Naive thymus-derived CD4-positive, alpha-beta T cell (primary cell): ENCODE data around the gene PIK3CD. TPM values are rescaled to one million over a fixed set of nuclear protein-coding genes. Genes with fewer than 3 reads are reported as not detected.

Experiments
- ATAC-seq: fragments of 150-1000 bp; cut with Tn5 transposase; 2 replicates; pipeline ENCODE4 v1.10.0; 2021; ENCODE audit warnings: mild to moderate bottlenecking, moderate library complexity
- CTCF ChIA-PET: fragments of 350-600 bp; sonication (Branson Sonifier 250); formaldehyde crosslinking; loops from one replicate; lab custom pipeline; 2021; ENCODE audit warnings: antibody characterized with exemption; lab: Charles Lee
- POLR2A ChIA-PET: fragments of 350-600 bp; sonication (Branson Sonifier 250); formaldehyde crosslinking; loops from one replicate; lab custom pipeline; 2021; ENCODE audit warnings: antibody characterized with exemption, inconsistent platforms; lab: Charles Lee
- DNase-seq, 9 donors: peaks; one replicate each; pipeline versions ENCODE4 v3.0.0 to v3.0.0-alpha.2; 2020 to 2022; ENCODE audit warnings: mixed read lengths in 1 of 9
- H3K27ac ChIP-seq: one replicate; pipeline ENCODE4 v1.7.0; 2013; ENCODE audit warnings: mild to moderate bottlenecking, low read depth, low read length, moderate library complexity
- H3K27me3 ChIP-seq, 2 donors: one replicate each; pipeline ENCODE4 v1.7.0; 2013; ENCODE audit warnings: low read length in 2 of 2, mild to moderate bottlenecking in 2 of 2, moderate library complexity in 2 of 2; ENCODE audit not compliant: control insufficient read depth in 2 of 2, insufficient read depth in 2 of 2
- H3K36me3 ChIP-seq, 3 experiments: 1 replicate in 2 of 3; 2 replicates in 1 of 3; pipeline ENCODE4 v1.7.0; 2013; ENCODE audit warnings: low read length in 3 of 3, mild to moderate bottlenecking in 3 of 3, moderate library complexity in 1 of 3; ENCODE audit not compliant: insufficient read depth in 3 of 3, control insufficient read depth in 2 of 3
- H3K4me1 ChIP-seq, 2 donors: one replicate each; pipeline ENCODE4 v1.7.0; 2013; ENCODE audit warnings: low read length in 2 of 2, mild to moderate bottlenecking in 2 of 2, moderate library complexity in 1 of 2; ENCODE audit not compliant: control insufficient read depth in 2 of 2, insufficient read depth in 2 of 2
- H3K4me3 ChIP-seq: 2 replicates; pipeline ENCODE4 v1.7.0; 2013; ENCODE audit warnings: mild to moderate bottlenecking, low read length
- H3K9me3 ChIP-seq, 3 experiments: 1 replicate in 2 of 3; 2 replicates in 1 of 3; pipeline ENCODE4 v1.7.0; 2013; ENCODE audit warnings: low read length in 3 of 3; ENCODE audit not compliant: control insufficient read depth in 2 of 3
- H3K27ac Mint-ChIP-seq, 9 donors: one replicate each; pipeline ENCODE4 v1.8.0; 2020 to 2022; ENCODE audit warnings: mixed read lengths in 9 of 9, mild to moderate bottlenecking in 8 of 9, moderate library complexity in 5 of 9, inconsistent platforms in 2 of 9
- H3K27me3 Mint-ChIP-seq, 5 donors: one replicate each; pipeline ENCODE4 v1.8.0; 2021 to 2022; ENCODE audit warnings: mixed read lengths in 5 of 5, mild to moderate bottlenecking in 1 of 5
- H3K36me3 Mint-ChIP-seq, 5 donors: one replicate each; pipeline ENCODE4 v1.8.0; 2020 to 2022; ENCODE audit warnings: mixed read lengths in 5 of 5, mild to moderate bottlenecking in 3 of 5, inconsistent platforms in 1 of 5
- H3K4me1 Mint-ChIP-seq, 7 donors: one replicate each; pipeline ENCODE4 v1.8.0; 2020 to 2022; ENCODE audit warnings: mixed read lengths in 7 of 7, mild to moderate bottlenecking in 3 of 7, inconsistent platforms in 1 of 7
- H3K4me3 Mint-ChIP-seq, 10 donors: one replicate each; pipeline ENCODE4 v1.8.0; 2020 to 2022; ENCODE audit warnings: mild to moderate bottlenecking in 10 of 10, mixed read lengths in 10 of 10, moderate library complexity in 6 of 10, inconsistent platforms in 2 of 10
- H3K9me3 Mint-ChIP-seq, 11 donors: one replicate each; pipeline ENCODE4 v1.8.0; 2020 to 2022; ENCODE audit warnings: mixed read lengths in 11 of 11, mild to moderate bottlenecking in 4 of 11, inconsistent platforms in 1 of 11, moderate library complexity in 1 of 11
- intact Hi-C, 2 donors: fragments of 100-400 bp; cut with micrococcal nuclease; formaldehyde crosslinking; loops; one replicate each; pipeline ENCODE4 v1.15.1; 2023
- polyA plus RNA-seq, 2 donors: library from polyadenylated mRNA; unstranded; fragments of 300-500 nt; fragmentation: Illumina TruSeq; gene quantifications; one replicate each; pipeline ENCODE4 v1.2.3, GENCODE V29; 2021
- total RNA-seq, 6 experiments: library from RNA in 5 of 6; stranded (reverse) in 5 of 6; gene quantifications; 1 replicate in 5 of 6; 2 replicates in 1 of 6; pipeline ENCODE4 v1.2.3 and lab custom pipeline; 2021 to 2026

The PIK3CD gene
- total and polyA plus RNA-seq, 7 experiments from 2014 or later, result 74.9 to 313 (median 280) TPM

DNA sequence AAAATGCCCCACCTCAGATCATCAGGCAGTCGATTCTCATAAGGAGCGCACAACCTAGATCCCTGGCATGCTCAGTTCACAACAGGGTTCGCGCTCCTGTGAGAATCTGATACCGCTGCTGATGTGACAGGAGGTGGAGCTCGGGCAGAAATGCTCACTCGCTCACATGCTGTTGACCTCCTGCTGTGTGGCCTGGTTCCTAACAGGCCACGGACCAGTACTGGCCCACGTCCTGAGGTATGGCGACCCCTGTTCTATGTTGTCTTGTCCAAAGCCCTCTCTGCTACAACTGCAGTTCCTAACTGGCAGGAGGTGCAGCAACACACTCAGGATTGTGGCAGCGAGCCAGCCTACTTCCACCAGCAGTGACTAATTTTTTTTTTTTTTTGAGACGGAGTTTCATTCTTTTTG is 101.6 kb downstream of the PIK3CD start:
- H3K9me3 ChIP-seq, result no peaks in the 10 kb centered on the region
- H3K36me3 Mint-ChIP-seq, result peaks cover 0 to 36% (median 20%) of the 10 kb centered on the region in 5 donors
- ChIA-PET POLR2A (no interaction called here), CTCF (interaction anchor here (0.7 kb wide), 1 partner anchor 109 kb away, joined by 3 read pairs; no protein-coding TSS in a partner anchor)
- H3K4me3 ChIP-seq, result no peak overlapping the region
- no peak overlapping the region for H3K4me3 Mint-ChIP-seq
- peaks cover 0 to 2% (median 0%) of the 10 kb centered on the region in 11 donors for H3K9me3 Mint-ChIP-seq
- peaks cover 0 to 54% (median 13%) of the 10 kb centered on the region in 3 experiments for H3K36me3 ChIP-seq
- no peak for DNase-seq
- H3K27ac Mint-ChIP-seq, result peak overlapping the region in 1 of 9 donors; percentile 38
- H3K4me1 Mint-ChIP-seq, result peaks cover 0 to 19% (median 7%) of the 10 kb centered on the region in 7 donors
- no peak overlapping the region for H3K27ac ChIP-seq
- no peak for ATAC-seq
- H3K27me3 Mint-ChIP-seq, result no peaks in the 10 kb centered on the region
- no peaks in the 10 kb centered on the region for H3K4me1 ChIP-seq
- intact Hi-C loops, result no loop called here
- no peaks in the 10 kb centered on the region for H3K27me3 ChIP-seq

DNA sequence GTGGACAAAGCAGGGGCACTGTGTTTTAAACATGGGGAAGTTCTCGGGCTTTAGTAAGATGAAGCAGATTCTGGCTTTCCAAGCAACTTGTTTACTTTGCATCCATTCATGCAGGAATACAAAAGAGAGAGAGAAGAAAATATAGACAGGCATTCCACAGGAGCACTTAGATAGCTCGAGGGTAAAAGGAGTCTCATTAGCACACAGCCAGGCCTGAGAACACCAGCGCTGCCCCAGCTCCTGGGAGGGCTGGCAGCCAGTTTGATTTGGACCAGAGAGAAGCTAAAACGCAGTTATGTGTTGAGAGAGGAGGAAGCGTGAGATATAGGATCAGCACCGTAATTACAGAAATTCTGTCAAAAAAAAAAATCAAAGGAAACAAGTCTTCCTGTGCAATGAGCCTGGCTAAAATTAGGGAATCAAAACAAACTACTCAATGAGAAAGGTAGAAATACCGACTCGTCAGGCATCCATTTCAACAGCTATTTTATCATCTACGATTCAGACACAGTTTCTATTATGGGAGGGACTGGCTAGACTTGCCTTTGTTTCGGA is 104.0 kb downstream of the PIK3CD start:
- intact Hi-C loops, result no loop called here
- H3K4me3 ChIP-seq, result no peak overlapping the region
- no peaks in the 10 kb centered on the region for H3K27me3 ChIP-seq
- no peaks in the 10 kb centered on the region for H3K4me1 ChIP-seq
- H3K9me3 ChIP-seq, result no peaks in the 10 kb centered on the region
- Mint-ChIP-seq H3K27me3 (no peaks in the 10 kb centered on the region), H3K9me3 (peaks cover 0 to 2% (median 0%) of the 10 kb centered on the region in 11 donors), H3K4me1 (peaks cover 0 to 30% (median 16%) of the 10 kb centered on the region in 7 donors), H3K36me3 (peaks cover 0 to 21% (median 17%) of the 10 kb centered on the region in 5 donors), H3K27ac (peak overlapping the region in 6 of 9 donors; percentile 1 to 59 (median 23)), H3K4me3 (no peak overlapping the region)
- ChIA-PET CTCF (no interaction called here), POLR2A (interaction anchor here (0.9 kb wide), 1 partner anchor 12 kb away, joined by 3 read pairs; no protein-coding TSS in a partner anchor)
- no peak for DNase-seq
- H3K27ac ChIP-seq, result no peak overlapping the region
- ATAC-seq, result no peak
- H3K36me3 ChIP-seq, result peaks cover 0 to 37% (median 7%) of the 10 kb centered on the region in 3 experiments

DNA sequence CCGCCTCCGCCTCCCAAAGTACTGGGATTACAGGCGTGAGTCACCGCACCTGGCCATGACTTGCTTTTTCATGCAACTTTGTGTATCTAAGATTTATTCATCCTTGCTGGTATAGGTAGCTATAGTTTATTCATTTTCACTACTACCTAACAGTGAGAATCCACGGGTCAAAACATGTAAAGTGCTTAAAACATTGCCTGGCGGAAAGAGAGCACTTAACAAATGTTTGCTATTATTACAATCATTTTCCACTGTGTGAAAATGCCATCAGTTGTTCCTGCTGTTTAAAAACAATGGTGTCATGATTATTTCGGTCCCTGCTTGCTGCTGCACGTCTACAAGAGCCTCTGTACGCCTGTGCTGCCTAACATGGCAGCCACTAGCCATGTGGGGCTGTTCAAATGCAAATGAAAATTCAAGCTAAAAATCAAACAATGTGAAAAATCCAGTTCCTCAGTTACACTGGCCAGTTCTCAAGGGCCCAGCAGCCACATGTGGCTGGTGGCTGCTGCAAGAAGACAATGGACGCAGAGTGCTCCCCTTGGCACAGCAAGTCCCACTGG is 107.1 kb downstream of the PIK3CD start:
- H3K27me3 ChIP-seq, result no peaks in the 10 kb centered on the region
- no peaks in the 10 kb centered on the region for H3K4me1 ChIP-seq
- peaks cover 0 to 21% (median 4%) of the 10 kb centered on the region in 5 donors for H3K36me3 Mint-ChIP-seq
- H3K27ac Mint-ChIP-seq, result peak overlapping the region in 2 of 9 donors; percentile 21 to 65
- no peaks in the 10 kb centered on the region for H3K9me3 Mint-ChIP-seq
- ChIA-PET CTCF (no interaction called here), POLR2A (interaction anchor here (1.1 kb wide), 1 partner anchor 41 kb away, joined by 3 read pairs; no protein-coding TSS in a partner anchor)
- intact Hi-C loops, result no loop called here
- no peak for ATAC-seq
- peaks cover 0 to 25% (median 3%) of the 10 kb centered on the region in 3 experiments for H3K36me3 ChIP-seq
- H3K4me1 Mint-ChIP-seq, result peaks cover 2 to 35% (median 26%) of the 10 kb centered on the region in 7 donors
- H3K27me3 Mint-ChIP-seq, result no peaks in the 10 kb centered on the region
- H3K27ac ChIP-seq, result no peak overlapping the region
- no peak overlapping the region for H3K4me3 ChIP-seq
- no peak for DNase-seq
- H3K4me3 Mint-ChIP-seq, result no peak overlapping the region
- no peaks in the 10 kb centered on the region for H3K9me3 ChIP-seq

DNA sequence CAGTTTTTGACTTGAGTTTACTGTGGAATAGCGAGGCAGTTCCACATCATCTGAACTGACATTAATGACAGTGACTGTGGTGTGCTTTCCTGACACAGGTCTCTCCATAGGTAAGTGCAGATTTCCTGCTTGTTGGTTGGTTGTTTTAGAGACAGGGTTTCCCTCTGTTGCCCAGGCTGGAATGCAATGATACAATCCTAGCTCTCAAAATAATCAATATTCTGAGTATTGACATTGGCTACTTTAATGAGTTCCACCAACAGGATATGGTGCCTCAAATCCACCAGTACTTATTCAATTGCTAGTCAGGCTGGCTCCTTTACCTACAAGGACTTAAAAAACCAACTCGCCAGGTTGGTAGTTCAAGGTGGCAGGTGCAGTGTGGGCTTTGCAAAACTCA is 108.4 kb downstream of the PIK3CD start:
- Mint-ChIP-seq H3K27me3 (no peaks in the 10 kb centered on the region), H3K9me3 (no peaks in the 10 kb centered on the region), H3K4me3 (no peak overlapping the region), H3K4me1 (peaks cover 8 to 40% (median 33%) of the 10 kb centered on the region in 7 donors), H3K27ac (peak overlapping the region in 3 of 9 donors; percentile 31 to 45 (median 41)), H3K36me3 (peaks cover 0 to 20% (median 4%) of the 10 kb centered on the region in 5 donors)
- Histone ChIP-seq H3K9me3 (no peaks in the 10 kb centered on the region), H3K4me3 (no peak overlapping the region), H3K4me1 (peaks cover 0 to 3% of the 10 kb centered on the region in 2 donors), H3K27me3 (no peaks in the 10 kb centered on the region), H3K27ac (no peak overlapping the region), H3K36me3 (peaks cover 0 to 13% (median 0%) of the 10 kb centered on the region in 3 experiments)
- intact Hi-C loops, result no loop called here
- no peak for DNase-seq
- ChIA-PET CTCF (no interaction called here), POLR2A (interaction anchor here (0.6 to 1.1 kb wide), 2 partner anchors 43 to 953 kb away, joined by 3 read pairs; no protein-coding TSS in a partner anchor)
- no peak for ATAC-seq

DNA sequence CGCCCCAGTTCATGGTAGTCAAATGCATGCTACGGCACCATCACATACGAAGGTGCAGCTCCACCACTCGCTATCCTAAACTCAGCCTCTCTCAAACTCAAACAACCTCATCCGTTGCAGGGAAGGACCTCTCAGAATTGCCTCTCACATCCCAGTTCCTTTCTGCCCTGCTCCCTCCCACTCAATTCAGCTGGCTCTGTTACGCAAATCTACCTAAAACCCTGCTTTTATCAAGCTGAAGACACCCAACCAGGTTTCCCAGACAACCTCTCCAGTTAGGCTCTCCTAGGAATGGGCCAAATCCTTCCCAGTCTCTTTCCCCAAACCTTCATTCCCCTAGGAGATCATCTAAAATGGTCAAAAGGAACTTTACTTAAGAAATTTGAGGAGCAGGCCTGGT is 109.3 kb downstream of the PIK3CD start:
- no peak overlapping the region for H3K27ac ChIP-seq
- H3K4me3 ChIP-seq, result no peak overlapping the region
- peaks cover 0 to 3% of the 10 kb centered on the region in 2 donors for H3K4me1 ChIP-seq
- no peaks in the 10 kb centered on the region for H3K27me3 Mint-ChIP-seq
- intact Hi-C loops, result no loop called here
- H3K27ac Mint-ChIP-seq, result peak overlapping the region in 3 of 9 donors; percentile 10 to 75 (median 75)
- H3K36me3 ChIP-seq, result peaks cover 0 to 12% (median 0%) of the 10 kb centered on the region in 3 experiments
- H3K36me3 Mint-ChIP-seq, result peaks cover 0 to 15% (median under 1%) of the 10 kb centered on the region in 5 donors
- no peak for DNase-seq
- no peak overlapping the region for H3K4me3 Mint-ChIP-seq
- H3K4me1 Mint-ChIP-seq, result peaks cover 9 to 35% (median 32%) of the 10 kb centered on the region in 7 donors
- no peak for ATAC-seq
- POLR2A ChIA-PET, result interaction anchor here (0.9 kb wide), 1 partner anchor 44 kb away, joined by 5 read pairs; no protein-coding TSS in a partner anchor
- H3K9me3 Mint-ChIP-seq, result no peaks in the 10 kb centered on the region
- H3K9me3 ChIP-seq, result no peaks in the 10 kb centered on the region
- H3K27me3 ChIP-seq, result no peaks in the 10 kb centered on the region
- CTCF ChIA-PET, result no interaction called here

DNA sequence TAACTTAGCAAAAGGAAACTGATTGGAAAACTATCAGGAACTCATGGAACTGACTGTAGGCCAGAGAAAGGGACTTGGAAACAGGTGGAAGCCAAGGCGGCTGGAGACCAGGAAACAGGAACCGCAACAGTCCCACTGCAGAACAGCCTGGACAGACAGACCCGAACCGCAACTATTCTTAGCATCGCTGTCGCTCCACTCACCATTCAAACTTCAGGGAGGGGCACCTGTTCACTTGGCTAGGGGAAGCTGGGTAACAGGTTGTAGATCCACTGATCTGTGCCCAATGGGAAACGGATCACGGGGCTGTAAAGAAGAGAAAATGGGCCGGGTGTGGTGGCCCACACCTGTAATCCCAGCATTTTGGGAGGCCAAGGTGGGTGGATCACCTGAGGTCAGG is 110.3 kb downstream of the PIK3CD start:
- ATAC-seq (no peak), DNase-seq (no peak)
- peaks cover 0 to 12% (median 0%) of the 10 kb centered on the region in 3 experiments for H3K36me3 ChIP-seq
- Mint-ChIP-seq H3K27me3 (no peaks in the 10 kb centered on the region), H3K9me3 (no peaks in the 10 kb centered on the region), H3K36me3 (peaks cover 0 to 13% (median 0%) of the 10 kb centered on the region in 5 donors), H3K4me1 (peaks cover 9 to 37% (median 33%) of the 10 kb centered on the region in 7 donors), H3K27ac (peak overlapping the region in 1 of 9 donors; percentile 9), H3K4me3 (no peak overlapping the region)
- peaks cover 0 to 3% of the 10 kb centered on the region in 2 donors for H3K4me1 ChIP-seq
- no peak overlapping the region for H3K27ac ChIP-seq
- ChIA-PET POLR2A (no interaction called here), CTCF (no interaction called here)
- intact Hi-C loops, result no loop called here
- H3K4me3 ChIP-seq, result no peak overlapping the region
- no peaks in the 10 kb centered on the region for H3K9me3 ChIP-seq
- no peaks in the 10 kb centered on the region for H3K27me3 ChIP-seq
